HG03066 (cell line): ENCODE results near the gene TRIM72.
"Not testable (repeated sequence)": the region's sequence is repeated elsewhere in the genome, so short reads cannot be mapped to it uniquely, and the experiment has no call there.

ENCODE experiments used
- ATAC-seq: cut with Tn5 transposase; IDR thresholded peaks from one replicate; pipeline ENCODE4 v1.9.1; 2021; ENCODE audit warnings: low read depth; ENCODE audit not compliant: unreplicated experiment

TRIM72 gene

DNA sequence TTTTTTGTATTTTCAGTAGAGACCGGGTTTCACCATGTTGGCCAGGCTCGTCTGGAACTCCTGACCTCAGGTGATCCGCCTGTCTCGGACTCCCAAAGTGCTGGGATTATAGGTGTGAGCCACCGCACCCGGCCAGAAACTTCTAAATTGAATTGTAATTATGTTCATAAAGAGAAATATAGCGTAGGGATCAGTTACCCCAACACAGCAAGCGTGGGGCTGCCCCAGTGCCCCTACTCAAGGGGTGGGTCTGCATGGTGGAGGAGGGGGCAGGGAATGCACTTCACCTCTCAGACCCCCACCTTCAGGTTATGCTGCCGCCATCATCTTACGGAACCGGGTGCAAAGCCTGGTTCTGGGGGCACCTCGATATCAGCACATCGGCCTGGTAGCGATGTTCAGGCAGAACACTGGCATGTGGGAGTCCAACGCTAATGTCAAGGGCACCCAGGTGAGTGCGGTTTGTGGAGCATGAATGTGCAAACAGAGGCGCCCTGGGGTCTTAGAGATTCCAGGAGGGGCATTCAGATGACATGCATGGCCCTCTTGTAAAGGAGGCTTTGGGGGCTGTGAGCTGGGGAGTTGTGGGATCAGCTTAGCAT lies 63.8 kb downstream of the TRIM72 start:
- ATAC-seq, result no peak

DNA sequence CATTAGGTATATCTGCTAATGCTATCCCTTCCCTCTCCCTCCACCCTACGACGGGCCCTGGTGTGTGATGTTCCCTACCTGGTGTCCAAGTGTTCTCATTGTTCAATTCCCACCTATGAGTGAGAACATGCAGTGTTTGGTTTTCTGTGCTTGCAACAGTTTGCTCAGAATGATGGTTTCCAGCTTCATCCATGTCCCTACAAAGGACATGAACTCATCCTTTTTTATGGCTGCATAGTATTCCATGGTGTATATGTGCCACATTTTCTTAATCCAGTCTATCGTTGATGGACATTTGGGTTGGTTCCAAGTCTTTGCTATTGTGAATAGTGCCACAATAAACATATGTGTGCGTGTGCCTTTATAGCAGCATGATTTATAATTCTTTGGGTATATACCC lies 64.9 kb downstream of the TRIM72 start:
- not testable (repeated sequence) for ATAC-seq
